NCI-H2107 treated with DMSO at 0.1 percent for 48 hours (cell line): ENCODE results near the gene LHFPL6.

ENCODE experiments used
- DNase-seq: peaks from one replicate; lab custom pipeline; 2025; ENCODE audit not compliant: unreplicated experiment; lab: John Stamatoyannopoulos, UW

LHFPL6 gene

GRCh38 chr13:39596176-39596575 lies 6.8 kb downstream of the LHFPL6 start:
- DNase-seq, result no peak

- no peak for DNase-seq
Observed at GRCh38 chr13:39590466-39591036, 12.4 kb downstream of the LHFPL6 start.

- DNase-seq, result no peak
Observed at GRCh38 chr13:39588384-39588783, 14.6 kb downstream of the LHFPL6 start.

GRCh38 chr13:39587939-39588338 lies 15.1 kb downstream of the LHFPL6 start:
- no peak for DNase-seq

- no peak for DNase-seq
Observed at GRCh38 chr13:39586958-39587605, 15.9 kb downstream of the LHFPL6 start.

GRCh38 chr13:39586151-39586550 lies 16.8 kb downstream of the LHFPL6 start:
- no peak for DNase-seq

GRCh38 chr13:39585219-39585618 lies 17.8 kb downstream of the LHFPL6 start:
- DNase-seq, result no peak

GRCh38 chr13:39580881-39581575 lies 22.0 kb downstream of the LHFPL6 start:
- no peak for DNase-seq

- DNase-seq, result no peak
Observed at GRCh38 chr13:39578821-39579291, 24.1 kb downstream of the LHFPL6 start.

GRCh38 chr13:39577838-39578491 lies 25.0 kb downstream of the LHFPL6 start:
- DNase-seq, result peak; percentile 35

GRCh38 chr13:39577203-39577602 lies 25.8 kb downstream of the LHFPL6 start:
- peak; percentile 54 for DNase-seq

GRCh38 chr13:39575641-39576238 lies 27.3 kb downstream of the LHFPL6 start:
- no peak for DNase-seq

- no peak for DNase-seq
Observed at GRCh38 chr13:39571502-39572092, 31.4 kb downstream of the LHFPL6 start.

GRCh38 chr13:39567569-39567968 lies 35.4 kb downstream of the LHFPL6 start:
- no peak for DNase-seq

- DNase-seq, result no peak
Observed at GRCh38 chr13:39566216-39566869, 36.6 kb downstream of the LHFPL6 start.

GRCh38 chr13:39565036-39565949 lies 37.7 kb downstream of the LHFPL6 start:
- no peak for DNase-seq

- no peak for DNase-seq
Observed at GRCh38 chr13:39563470-39563735, 39.6 kb downstream of the LHFPL6 start.

- DNase-seq, result no peak
Observed at GRCh38 chr13:39561971-39562370, 41.0 kb downstream of the LHFPL6 start.

GRCh38 chr13:39559847-39560246 lies 43.1 kb downstream of the LHFPL6 start:
- DNase-seq, result no peak
